GM19455 (cell line): ENCODE measurements around the gene DSCAML1.

ENCODE experiments used
- ATAC-seq: cut with Tn5 transposase; IDR thresholded peaks from one replicate; pipeline ENCODE4 v1.9.1; 2021; ENCODE audit not compliant: unreplicated experiment

Gene DSCAML1

DNA sequence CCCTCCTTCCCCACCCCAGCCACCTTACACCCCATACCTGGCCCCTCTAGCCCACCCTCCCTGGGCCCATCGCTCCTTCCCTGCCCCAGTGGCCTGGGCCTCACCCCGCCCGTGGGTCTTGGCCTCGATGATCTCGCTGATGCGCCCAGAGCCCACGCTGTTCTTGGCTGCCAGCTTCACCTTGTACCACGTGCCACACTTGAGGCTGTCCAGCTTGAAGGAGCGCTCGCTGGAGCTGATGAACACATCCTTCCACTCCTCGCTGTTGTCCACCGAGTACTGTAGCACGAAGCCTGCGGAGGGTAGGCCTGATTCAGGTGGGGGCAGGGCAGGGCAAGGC lies 359.3 kb downstream of the DSCAML1 start:
- ATAC-seq: no peak

DNA sequence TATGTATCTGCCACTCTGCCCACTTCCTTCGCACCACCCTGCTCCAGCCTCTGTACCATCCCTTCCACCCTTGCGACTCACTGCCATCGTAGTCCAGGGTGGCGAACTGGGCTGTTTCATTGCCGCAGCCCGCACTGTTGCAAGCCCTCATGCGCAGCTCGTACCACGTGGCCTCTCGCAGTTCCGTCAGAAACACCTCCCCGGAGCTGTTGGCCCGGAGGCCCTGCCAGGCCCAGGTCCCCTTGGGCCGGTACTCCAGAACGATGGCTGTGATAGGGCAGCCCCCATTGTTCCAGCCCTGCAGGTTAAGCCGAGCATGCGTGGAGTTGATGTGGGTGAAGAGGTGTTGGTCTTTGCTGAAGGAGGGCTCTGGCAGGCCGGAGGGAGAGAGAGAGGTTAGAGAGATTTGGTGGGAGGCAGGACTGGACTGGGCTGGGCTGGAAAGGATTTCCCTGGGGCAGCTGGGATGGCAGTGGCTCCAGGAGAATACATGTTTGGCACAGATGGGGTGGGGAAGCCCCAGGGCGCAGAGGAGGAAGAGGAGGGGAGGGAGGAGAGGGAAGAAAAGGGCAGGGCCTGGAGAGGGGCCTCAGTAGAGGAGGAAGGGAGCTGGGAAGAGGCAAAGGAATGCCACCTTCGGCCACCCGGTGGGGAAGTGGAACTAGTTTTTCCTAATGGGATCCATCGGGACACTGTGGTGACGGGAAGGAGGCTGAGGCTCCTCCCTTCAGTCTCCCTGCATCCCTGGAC lies 359.8 kb downstream of the DSCAML1 start:
- no peak for ATAC-seq

DNA sequence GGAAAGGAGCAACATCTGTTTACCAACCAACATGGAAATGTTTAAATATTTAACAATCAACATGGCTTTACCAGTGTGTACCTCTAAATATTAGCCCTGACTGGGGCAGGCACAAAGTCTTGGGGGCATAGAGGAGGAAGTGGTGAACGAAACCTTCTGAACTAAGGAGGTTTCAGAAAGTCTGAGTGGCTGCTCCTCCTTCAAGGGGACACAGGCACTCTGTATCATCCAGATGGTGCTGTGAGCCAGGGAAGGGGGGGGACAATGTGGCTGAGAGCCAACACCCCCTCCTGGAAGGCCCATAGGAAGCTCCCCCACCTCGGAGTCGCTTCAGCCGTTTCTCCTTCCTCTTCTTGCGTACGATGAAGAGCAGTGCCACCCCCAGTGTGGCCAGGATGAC lies 361.7 kb downstream of the DSCAML1 start:
- no peak for ATAC-seq

DNA sequence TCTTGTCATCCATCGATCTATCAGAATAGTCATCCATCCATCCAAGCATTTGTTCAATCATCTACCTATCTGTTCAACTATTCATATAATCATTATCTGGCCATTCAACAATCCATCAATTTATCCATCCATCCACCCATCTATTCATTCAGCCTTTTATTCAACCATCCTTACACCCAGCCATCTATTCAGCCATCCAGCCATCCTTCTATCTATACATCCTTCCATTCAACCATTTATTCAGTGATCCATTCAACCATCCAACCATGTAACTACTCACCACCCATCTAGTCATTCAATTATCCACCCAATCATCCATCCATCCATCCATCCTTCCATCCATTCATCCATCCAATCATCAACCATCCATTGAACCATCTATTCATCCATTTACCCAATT lies 362.5 kb downstream of the DSCAML1 start:
- ATAC-seq: no peak

DNA sequence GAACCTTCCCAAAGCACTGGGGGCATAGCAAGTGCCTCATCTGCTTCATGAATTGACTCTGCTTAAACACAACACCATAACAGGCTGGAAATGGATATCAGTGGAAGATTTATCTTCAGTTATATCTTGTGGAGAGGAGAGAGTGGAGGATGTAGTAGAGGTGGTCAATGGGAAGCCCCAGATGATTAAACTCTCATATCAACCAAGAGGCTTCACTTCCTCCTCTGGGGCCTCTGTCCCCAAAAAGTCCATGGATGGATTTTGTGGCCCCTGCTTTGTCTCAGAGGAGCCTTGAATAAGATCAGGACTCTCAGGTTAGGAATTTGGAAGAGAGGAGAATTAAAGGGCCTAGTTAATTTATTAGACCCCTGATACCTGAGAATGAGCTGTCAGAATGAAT lies 363.3 kb downstream of the DSCAML1 start:
- ATAC-seq: no peak

DNA sequence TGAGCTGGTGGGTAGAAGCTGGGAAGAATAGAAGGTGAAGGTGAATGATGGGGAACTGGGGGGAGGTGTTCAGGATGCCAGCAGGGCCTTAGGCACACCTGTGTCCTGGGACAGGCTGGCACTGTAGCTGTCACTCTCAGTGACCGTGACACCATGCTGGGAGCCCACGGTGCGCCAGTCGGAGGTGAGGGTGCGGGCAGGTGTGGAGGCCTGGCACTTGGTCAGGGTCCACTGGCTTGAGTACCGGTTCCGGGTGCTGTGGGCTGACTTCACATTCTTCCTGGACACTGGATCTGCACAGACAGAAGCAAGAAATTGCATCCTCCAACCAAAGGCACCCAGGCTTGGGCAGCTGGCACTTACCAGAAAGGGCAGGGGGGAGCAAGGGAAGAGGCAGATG lies 365.6 kb downstream of the DSCAML1 start:
- no peak for ATAC-seq

DNA sequence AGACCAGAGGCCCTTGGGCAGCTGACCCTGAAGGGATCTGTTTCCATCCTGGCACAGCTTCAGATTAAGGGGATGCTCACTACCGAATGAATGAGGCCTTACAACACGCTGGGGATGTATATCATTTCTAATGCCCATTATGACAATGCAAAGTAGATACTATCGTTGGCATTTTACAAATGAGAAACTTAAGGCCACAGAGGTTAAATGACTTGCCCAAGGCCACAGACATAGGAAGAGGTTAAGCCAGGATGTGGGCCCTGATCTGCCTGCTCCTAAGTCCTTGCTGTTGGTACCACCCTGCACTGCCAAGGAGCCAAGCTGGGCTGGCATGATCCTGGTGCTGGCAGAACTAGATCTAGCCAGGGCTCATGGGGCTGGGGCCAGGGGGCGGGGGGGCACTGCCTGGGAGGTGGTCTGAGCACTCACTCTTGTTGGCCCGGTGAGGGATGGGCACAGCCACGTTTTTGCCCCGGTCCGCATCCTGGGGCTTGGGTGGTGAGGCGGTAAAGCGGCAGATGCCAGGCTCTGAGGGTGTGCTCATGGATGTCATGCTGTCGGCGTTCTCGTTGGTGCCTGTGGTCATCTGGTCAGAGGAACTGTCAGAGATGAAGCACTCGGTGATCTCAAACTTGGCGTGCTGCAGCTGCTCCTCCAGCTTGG lies 366.6 kb downstream of the DSCAML1 start:
- ATAC-seq: no peak

DNA sequence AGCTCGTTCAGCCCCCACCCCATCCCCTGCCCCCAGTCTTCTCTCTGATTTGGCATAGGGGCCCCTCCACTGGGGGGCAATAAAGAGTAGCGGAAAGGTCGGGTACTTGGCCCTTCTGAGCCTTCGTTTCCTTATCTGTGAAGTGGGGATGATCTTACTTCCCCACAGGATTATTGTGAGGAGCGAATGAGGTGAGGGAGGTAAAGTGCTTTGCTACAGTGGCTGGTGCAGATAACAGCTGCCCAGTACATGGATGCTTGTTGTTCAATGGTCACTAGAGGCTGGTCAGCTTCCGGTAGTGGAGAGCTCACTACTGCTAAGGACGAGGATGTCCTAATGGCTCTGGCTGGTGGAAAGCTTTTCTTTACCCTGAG lies 368.2 kb downstream of the DSCAML1 start:
- ATAC-seq: no peak

DNA sequence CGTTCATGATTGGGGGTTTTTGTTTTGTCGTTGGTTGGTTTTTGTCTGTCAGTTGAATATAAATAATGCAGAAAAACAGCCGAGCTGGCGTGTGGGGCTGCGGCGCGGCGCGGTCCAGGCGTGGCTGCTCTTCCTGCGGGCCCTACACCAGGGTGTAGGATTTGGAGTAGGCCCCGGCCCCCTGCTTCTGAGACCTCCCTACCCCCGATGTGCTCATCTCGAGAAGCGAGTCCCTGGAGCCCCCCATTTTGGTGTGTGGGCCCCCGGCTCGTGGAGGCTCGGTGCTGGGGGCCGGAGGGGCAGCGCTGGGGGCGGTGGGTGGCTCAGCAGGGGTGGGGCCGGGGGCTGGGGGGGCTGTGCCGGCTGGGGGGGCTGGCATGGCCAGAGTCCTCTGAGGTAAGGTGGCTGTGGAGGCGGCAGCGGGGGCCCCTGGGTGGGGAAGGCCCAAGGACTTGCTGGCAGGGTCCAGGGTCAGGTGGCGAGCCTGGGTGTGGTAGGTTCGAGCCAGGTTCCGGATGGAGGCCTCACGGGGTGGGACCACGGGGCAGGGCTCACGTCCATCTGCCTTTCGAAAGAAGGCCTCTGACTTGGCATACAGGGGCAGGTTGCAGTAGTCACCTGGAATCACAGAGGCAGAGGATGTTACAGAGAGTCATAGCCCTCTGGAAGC lies 368.7 kb downstream of the DSCAML1 start:
- ATAC-seq: no peak

DNA sequence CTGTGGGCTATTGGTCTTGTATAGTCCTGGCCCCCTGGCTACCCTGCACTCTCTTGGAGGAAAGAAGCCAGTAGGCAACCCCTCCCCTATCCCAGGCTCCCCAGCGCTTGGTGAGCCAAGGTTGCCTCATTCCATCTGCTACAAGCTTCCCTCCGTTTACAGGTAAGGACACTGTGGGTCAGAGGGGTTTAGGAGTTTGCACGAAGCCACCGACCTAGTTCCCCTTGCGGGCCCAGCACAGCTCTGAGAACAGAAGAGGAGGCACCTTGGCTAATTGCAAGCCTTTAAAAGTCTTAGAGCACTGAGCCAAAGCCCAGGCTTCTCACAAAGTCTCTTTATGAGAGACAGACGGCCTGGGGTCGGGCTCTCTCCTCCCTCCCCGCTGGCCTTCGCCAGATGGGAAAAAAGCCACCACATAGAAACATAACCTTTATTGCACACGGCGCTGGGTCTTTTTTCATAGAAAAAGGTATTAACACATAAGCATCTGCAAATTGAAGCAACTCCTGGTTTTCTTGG lies 369.6 kb downstream of the DSCAML1 start:
- no peak for ATAC-seq

DNA sequence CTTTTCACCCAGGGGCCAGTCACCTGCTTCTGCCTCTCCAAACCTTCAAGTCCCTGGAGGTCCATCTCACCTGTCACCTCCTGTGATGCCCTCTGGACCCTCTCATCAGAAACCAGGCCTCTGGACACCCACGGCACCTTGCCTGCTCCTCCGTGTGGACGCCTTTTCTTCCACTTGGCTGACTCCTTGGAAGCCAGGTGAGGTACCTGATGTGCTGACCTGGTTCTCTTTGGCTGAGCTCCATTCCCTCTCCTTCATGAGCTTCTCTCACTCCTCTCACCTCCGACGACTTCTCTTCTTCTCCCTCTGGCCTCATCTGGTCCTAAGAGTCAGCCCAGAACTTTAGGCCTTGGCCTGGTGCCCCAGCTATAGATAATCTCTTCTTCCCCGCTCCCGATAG lies 370.1 kb downstream of the DSCAML1 start:
- no peak for ATAC-seq

DNA sequence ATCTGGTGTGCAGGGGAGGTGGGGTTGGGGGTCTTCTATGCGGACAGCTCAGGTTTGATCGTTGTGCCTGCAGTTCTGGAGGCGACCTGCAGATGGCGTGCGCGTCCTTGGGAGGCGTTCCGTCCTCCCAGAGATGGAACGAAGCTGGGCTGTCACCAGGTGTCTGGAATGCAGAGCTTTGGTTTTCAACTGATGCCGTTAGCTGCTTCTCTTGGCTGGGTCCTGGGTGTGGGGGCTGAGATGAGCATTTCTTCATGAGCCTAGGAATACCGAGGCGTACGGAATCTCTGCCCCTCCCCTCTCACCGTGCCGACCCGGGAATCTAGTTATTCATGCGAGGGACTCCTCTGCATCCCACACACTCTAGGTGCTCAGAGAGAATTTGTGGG lies 370.7 kb downstream of the DSCAML1 start:
- no peak for ATAC-seq

DNA sequence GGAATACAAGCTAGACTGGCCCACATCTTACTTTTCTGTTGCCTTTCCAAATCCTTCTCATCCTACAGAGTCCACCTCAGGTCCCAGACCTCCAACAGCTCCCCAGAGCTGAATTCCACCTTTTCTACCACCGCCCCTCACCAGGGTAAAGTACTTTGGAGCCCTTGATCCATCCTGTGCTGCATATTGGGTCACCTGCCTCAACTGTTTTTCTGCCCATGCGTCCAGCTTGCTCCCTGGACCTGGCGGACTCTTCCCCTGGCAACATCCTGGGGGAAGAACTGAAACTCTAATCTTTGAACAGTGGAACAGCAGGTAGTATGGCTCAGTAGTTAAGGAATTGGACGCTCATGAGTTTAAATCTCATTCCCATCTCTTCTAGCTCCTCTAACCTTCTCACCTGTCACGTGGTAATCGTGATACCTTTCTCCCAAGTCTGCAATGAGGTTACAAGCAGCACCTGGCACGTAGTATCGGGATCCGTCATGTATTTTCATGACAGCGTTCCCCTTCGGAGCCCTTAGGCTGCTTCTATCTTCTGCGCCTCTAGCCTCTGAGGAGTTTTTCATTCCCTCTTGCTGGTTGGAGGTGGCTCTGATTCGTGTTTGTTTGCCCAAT lies 371.2 kb downstream of the DSCAML1 start:
- ATAC-seq: no peak

DNA sequence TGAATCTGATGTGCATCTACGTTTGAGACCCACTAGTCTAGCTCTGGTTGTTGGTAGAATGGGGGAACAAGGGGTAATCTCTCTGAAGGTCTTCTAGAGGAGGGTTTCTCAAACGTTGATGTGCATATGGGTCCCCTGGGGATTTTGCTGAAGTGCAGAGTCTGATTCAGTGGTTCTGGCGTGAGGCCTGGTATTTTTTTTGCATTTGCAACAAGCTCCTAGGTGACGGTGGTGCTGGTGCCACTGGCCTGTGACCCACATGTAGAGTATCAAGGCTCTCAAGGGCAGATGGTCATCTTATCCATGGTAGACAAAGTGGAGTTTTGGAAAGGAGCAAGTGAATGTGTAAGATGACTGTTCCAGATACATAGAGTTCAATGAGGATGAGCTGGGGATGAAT lies 372.2 kb downstream of the DSCAML1 start:
- ATAC-seq: no peak

DNA sequence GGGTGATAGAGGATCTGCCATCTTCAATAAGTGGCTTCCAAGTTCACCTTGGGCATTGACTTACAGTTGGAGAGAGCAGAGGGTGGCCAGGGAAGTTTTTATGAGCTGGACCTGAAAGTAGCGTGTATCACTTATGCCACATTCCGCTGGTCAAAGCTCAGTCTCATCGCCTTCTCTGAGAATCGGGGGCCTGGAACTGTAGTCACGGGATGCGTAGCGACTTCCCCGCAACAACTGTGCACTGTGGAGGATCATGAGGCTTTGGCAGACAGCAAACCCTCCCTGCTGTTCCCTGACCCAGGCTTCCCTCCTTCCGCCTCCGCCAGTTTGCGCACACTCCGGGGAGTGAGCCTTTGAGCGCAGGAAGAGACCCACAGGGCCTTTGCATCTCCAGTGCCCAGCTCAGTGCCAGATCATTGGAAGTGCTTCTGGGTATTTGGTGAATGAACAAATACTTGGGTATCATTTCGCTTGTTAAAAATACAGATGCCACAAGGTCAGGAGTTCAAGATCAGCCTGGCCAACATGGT lies 373.9 kb downstream of the DSCAML1 start:
- no peak for ATAC-seq

DNA sequence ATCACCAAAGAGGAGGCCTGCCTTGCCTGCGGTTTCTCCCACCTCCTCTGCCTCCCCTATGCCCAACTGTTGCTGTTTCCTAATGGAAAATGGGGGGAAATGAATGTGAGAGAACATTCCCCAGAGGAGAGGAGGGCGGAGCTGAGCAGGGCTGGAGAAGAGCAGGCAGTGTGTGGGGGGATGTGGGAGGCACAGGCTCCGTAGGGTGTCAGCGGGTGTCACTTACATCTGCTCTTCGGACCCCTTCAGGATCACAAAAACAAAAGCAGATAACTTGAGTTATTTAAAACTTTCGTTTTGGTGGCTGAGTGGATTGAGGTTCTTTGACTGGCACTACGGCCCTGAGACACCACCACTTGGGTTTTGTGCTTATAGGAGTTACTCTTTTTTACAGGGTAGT lies 375.5 kb downstream of the DSCAML1 start:
- no peak for ATAC-seq

DNA sequence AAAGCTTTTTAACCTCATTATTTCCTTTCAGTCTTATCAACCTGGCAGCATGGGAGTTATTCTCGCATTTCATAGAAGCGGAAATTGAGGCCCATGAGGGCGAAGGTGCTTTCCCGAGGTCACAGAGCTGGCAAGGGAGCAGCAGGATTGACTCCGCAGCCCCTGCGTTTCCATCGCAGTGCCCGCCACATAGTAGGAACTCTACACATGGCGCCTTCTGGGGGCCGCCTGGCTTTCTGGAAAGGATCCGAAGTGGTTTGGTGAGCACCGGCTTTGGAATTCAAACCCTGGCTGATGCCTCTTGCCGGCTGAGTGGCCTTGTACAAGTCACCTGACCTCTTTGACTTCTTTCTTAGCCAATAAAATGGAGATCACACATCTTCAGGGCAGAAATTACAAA lies 376.0 kb downstream of the DSCAML1 start:
- ATAC-seq: no peak

DNA sequence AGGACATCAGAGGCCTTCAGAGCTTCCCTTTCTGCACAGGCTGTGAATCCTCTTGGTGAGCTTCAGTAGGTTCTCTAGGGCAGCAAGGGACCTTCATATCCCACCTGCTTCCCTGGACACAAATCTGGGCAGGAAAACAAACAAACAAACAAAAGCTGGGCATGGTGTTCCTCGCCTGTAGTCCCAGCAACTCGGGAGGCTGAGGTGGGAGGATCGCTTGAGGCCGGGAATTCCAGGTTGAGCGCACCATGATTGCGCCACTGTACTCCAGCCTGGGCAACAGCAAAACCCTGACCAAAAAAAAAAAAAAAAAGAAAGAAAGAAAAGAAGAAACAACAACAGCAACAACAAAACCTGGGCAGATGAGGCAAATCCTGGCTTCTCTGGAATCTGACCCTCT lies 376.4 kb downstream of the DSCAML1 start:
- ATAC-seq: no peak

DNA sequence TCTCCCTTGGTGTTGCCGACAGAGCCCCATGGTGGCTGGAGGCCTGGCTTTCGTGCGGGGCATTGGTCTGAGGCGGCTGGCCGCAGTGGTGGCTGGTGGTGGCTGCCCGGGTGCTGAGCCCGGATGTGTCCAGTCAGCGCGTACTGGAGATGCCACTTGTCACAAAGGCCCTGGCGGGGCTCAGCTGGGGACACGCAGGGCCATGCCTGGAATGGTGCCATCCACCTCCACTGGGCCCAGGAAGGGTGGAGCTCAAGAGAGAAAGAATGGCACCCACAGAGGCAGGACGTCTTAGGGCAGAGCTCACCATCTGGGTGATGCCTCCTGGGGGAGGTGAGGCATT lies 376.9 kb downstream of the DSCAML1 start:
- ATAC-seq: no peak

DNA sequence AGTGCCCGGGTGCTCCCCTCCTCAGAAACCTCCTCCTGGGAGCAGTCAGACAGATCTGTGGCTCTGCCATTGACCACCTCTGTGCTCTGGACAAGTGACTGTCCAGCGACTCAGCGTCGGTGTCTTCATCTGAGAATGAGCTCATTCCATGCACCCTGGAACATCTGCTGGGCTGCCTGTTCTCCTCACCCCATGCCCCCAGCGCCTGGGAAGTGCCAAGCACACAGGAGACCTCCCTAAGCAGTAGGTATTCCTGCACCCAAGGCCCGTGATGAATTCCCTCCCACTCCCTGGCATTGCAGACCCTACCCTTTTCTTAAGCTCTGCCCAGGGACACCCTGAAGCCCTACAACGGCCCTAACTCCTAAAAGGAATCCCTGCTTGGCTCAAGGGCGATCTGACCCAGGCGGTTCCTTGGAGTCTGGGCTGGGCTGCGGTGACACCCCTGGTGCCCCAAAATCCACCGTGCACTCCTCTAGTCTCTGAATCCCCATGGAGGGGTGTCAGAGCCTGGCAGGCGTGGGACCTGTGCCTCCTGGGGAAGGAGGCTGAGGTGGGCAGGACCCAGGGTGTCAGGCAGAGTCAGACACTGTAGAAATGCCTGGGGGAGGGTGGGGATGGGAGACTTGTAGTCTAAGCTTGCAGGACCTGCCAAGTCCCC lies 377.4 kb downstream of the DSCAML1 start:
- ATAC-seq: no peak
